GM12874 (cell line): ENCODE results near the gene GRP.

Experiments
- CTCF ChIP-seq: IDR thresholded peaks from 2 replicates; pipeline ENCODE4 v1.5.1; 2011; ENCODE audit warnings: low read depth, mild to moderate bottlenecking, control low read depth, low read length, moderate library complexity; ENCODE audit not compliant: insufficient read depth

GRP gene

GRCh38 chr18:59270689-59271257 lies 50.8 kb downstream of the GRP start:
- TF ChIP-seq CTCF: no peak

- TF ChIP-seq CTCF: no peak
Measured at GRCh38 chr18:59271606-59272220, 51.8 kb downstream of the GRP start.

GRCh38 chr18:59272221-59272888 lies 52.4 kb downstream of the GRP start:
- TF ChIP-seq CTCF: no peak

GRCh38 chr18:59272891-59273758 lies 53.2 kb downstream of the GRP start, which contains the start of gene RAX:
RAX (minus strand) TSS chr18:59273454; CDS start chr18:59273206, 248 bp downstream.
- 0 out of 2 replicates have a peak, but pooled peaks have one; percentile 7 for TF ChIP-seq CTCF

GRCh38 chr18:59273759-59274532 lies 54.0 kb downstream of the GRP start:
- TF ChIP-seq CTCF: no peak

GRCh38 chr18:59274533-59274928 lies 54.6 kb downstream of the GRP start:
- TF ChIP-seq CTCF: no peak
